Smooth muscle cell of the brain vasculature (primary cell): ENCODE measurements around the gene STEAP4.
"Not testable (repeated sequence)": the region's sequence is repeated elsewhere in the genome, so short reads cannot be mapped to it uniquely, and the experiment has no call there.

Source experiments
- DNase-seq: peaks from one replicate; pipeline ENCODE4 v3.0.0-alpha.2; 2012; ENCODE audit warnings: low read depth, low spot score

STEAP4 gene

GRCh38 chr7:88268858-88269257 is 37.8 kb downstream of the STEAP4 start:
- DNase-seq = no peak

GRCh38 chr7:88268051-88268450 is 38.6 kb downstream of the STEAP4 start:
- no peak for DNase-seq

GRCh38 chr7:88267421-88267820 is 39.3 kb downstream of the STEAP4 start:
- no peak for DNase-seq

GRCh38 chr7:88264987-88265386 is 41.7 kb downstream of the STEAP4 start:
- not testable (repeated sequence) for DNase-seq

- DNase-seq = no peak
These were observed 44.1 kb downstream of the STEAP4 start for GRCh38 chr7:88262562-88262961.

- no peak for DNase-seq
These were observed 46.0 kb downstream of the STEAP4 start for GRCh38 chr7:88260719-88261118.

- no peak for DNase-seq
These were observed 46.9 kb downstream of the STEAP4 start for GRCh38 chr7:88259656-88260380.

- DNase-seq = not testable (repeated sequence)
These were observed 48.4 kb downstream of the STEAP4 start for GRCh38 chr7:88258296-88258695.

GRCh38 chr7:88256906-88257305 is 49.8 kb downstream of the STEAP4 start:
- no peak for DNase-seq

GRCh38 chr7:88254721-88255424 is 51.8 kb downstream of the STEAP4 start:
- no peak for DNase-seq

- DNase-seq = no peak
These were observed 53.1 kb downstream of the STEAP4 start for GRCh38 chr7:88253640-88254039.

- DNase-seq = no peak
These were observed 62.4 kb downstream of the STEAP4 start for GRCh38 chr7:88244258-88244657.

GRCh38 chr7:88243345-88243909 is 63.3 kb downstream of the STEAP4 start:
- peak; percentile 47 for DNase-seq

GRCh38 chr7:88239852-88240251 is 66.8 kb downstream of the STEAP4 start:
- DNase-seq = no peak

GRCh38 chr7:88233828-88234227 is 72.9 kb downstream of the STEAP4 start:
- DNase-seq = no peak

GRCh38 chr7:88230646-88231045 is 76.0 kb downstream of the STEAP4 start:
- no peak for DNase-seq

- DNase-seq = no peak
These were observed 77.2 kb downstream of the STEAP4 start for GRCh38 chr7:88229302-88229995.

- DNase-seq = no peak
These were observed 79.7 kb downstream of the STEAP4 start for GRCh38 chr7:88226886-88227516.

GRCh38 chr7:88226201-88226600 is 80.5 kb downstream of the STEAP4 start:
- no peak for DNase-seq

- no peak for DNase-seq
These were observed 82.0 kb downstream of the STEAP4 start for GRCh38 chr7:88224601-88225275.

GRCh38 chr7:88223265-88223664 is 83.4 kb downstream of the STEAP4 start:
- DNase-seq = no peak
